Activated CD4-positive, alpha-beta T cell treated with anti-CD3 and anti-CD28 coated beads, Interleukin-2, amount 50 U/mL, for 48 hours (primary cell): Measurements from ENCODE around the gene UNC5CL.

Source experiments
- DNase-seq, 2 experiments: peaks; one replicate each; pipeline ENCODE4 v3.0.0-alpha.2; 2020

UNC5CL gene

GRCh38 chr6:41063884-41064285, 24.9 kb upstream of the UNC5CL start:
- no peak for DNase-seq

- DNase-seq, result no peak
Measured at GRCh38 chr6:41062056-41062455, 23.0 kb upstream of the UNC5CL start.

GRCh38 chr6:41061196-41061726, 22.2 kb upstream of the UNC5CL start:
- DNase-seq, result no peak

DNA sequence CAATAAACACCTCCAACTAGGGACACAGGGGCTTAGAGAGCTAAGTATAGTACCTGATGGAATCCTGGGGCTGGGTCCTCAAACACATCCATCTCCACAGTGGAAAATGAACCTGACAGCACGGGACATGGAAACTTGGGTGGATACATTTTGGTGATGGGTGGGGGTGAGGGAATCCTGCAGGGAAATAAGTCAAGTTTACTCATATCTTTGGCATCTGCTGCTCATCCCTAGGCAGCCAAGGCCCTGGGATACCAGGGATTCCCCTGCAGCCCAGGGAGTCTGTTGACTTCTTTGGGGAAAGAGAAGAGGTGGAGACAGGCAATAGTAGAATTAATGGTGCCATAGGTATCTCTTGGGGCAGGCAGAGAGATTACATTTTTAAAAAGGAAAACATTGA, 20.5 kb upstream of the UNC5CL start:
- no peak for DNase-seq

GRCh38 chr6:41058783-41059181, 19.8 kb upstream of the UNC5CL start:
- DNase-seq, result no peak

GRCh38 chr6:41056768-41057490, 17.9 kb upstream of the UNC5CL start:
- DNase-seq, result no peak

DNA sequence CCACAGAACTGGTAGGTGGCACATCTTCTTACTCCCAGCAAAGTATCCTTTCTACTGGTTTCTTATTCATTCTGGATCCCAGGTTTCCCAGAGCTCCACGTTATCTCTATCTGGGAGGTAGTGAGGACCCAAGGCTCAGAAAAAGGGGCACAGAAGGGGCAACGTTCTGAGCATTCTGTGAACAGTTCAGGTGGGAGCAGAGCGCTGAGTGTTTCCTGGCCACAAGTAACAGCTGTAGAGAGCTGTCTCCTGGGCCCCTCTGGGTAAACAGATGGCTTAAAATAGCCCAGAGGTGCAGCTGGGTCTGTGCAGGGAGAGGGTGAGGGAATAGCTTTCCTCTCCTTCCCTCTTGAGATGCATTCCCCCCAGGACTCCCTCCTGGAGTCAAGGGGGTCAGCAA, 16.1 kb upstream of the UNC5CL start:
- no peak for DNase-seq

- no peak for DNase-seq
Measured at GRCh38 chr6:41054511-41054910, 15.5 kb upstream of the UNC5CL start.

GRCh38 chr6:41053041-41053440, 14.0 kb upstream of the UNC5CL start, which contains the start of gene APOBEC2:
Gene APOBEC2, plus strand, starts transcription at chr6:41053202. Its CDS starts 146 bp downstream, at chr6:41053348.
- no peak for DNase-seq

- no peak for DNase-seq
Measured at GRCh38 chr6:41051873-41052272, 12.9 kb upstream of the UNC5CL start.

- no peak for DNase-seq
Measured at GRCh38 chr6:41050536-41050935, 11.5 kb upstream of the UNC5CL start.

DNA sequence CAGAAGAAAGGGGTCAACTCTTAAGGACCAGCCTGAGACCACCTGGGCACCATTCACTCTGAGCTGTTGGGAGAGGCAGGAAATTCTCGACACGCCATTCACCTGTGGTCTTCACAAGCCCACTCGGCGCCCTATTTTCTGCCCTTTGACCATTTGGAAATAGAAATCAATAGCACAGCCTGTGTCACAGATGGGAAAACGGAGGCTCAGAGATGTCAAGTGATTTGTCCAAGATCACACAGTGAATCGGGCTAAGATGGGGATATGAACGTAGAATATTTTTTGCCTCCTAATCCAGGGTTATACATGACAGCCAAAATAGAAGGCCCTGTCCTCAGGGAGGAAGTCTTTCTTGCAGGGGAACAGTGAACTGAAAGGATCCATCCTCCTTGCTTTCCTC, 10.9 kb upstream of the UNC5CL start:
- DNase-seq, result no peak

DNA sequence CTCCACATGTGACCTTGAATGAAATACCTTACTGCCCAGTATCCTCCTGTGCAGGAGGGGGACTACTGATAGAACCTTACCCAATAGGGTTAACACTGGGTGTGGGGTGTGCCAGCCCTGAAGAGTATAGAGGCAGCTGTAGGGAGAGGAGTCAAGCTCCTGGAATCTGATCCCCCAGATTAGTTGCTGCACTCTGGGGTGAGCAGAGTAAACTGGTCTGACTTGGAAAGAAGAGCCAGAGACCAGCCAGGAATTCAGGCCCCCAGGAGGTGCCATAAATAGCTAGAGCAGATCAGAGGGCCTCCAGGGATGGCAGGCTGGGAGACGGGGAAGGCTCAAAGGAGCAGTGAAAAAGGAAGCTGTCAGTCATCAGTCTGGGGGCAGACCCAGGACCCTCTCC, 10.5 kb upstream of the UNC5CL start:
- DNase-seq, result no peak

- DNase-seq, result no peak
Measured at GRCh38 chr6:41047745-41048732, 9.0 kb upstream of the UNC5CL start.

- DNase-seq, result no peak
Measured at GRCh38 chr6:41047306-41047705, 8.3 kb upstream of the UNC5CL start.

DNA sequence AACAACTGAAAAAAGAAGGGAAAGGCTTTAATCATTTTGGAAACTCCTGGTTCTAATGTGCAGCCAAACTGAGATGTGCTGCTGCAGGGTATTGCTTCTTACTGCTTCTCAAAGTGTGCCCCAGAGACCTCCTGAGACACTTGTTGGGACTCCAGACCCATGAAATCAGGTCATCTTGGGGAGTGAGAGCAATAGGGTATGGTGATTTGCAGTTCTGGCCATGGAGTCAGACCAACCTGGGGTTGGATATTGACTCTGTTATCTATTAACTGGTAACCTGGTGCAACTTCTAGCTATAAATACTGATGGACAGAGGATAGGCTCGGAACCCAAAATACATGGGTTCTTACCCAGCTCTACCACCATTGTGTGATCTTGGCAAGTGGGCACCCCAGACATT, 7.1 kb upstream of the UNC5CL start:
- DNase-seq, result no peak

- DNase-seq, result no peak
Measured at GRCh38 chr6:41045664-41046063, 6.6 kb upstream of the UNC5CL start.

- no peak for DNase-seq
Measured at GRCh38 chr6:41043151-41043550, 4.1 kb upstream of the UNC5CL start.

DNA sequence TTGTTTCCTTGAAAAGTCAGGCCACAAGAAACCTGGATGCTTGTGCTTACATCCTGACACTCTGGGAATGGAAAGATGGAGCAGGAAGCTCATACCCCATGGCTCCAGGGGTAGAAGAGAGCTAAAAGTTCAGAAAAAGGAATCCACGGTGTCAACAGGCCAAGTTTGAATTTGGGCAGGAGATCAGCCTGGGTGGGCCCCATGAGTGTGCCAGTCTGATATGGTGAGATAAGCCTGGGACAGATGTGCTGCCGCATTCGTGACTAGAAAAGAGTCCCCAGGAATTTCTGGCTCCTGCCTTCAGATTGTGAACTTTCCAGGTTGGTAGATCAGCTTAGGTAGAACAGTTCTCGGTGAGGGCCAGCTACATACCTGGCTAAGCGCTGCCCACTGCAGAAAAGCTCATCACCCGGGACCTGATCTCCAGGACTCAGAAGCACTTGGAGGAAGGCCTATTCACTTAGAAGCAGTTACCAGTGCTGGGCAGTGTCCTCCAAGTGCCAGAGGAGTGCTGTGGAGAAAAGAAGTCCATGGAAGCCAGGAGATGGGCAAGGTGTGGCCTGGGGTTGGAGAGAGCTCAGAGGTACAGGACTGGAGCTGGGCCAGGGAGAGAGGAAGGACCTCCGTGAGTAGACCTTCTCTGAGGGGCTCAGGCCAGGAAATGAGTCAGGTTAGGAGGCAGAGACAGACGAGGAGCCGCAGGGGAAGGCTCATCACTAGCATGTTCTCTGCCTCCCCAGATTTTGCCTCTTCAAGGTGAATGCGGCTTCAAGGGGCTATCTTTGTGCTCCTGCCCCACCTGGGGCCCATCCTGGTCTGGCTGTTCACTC, 3.4 kb upstream of the UNC5CL start, which contains the start of gene TSPO2:
Gene TSPO2 (plus strand): TSS at position 242 of the 830 bp plus-strand sequence. CDS start 519 bp downstream, at position 761.
- no peak for DNase-seq

GRCh38 chr6:41040940-41041536, 2.0 kb upstream of the UNC5CL start:
- no peak for DNase-seq

GRCh38 chr6:41040101-41040939, 1.3 kb upstream of the UNC5CL start:
- peak; percentile 8 to 9 for DNase-seq
